T-helper 17 cell (primary cell): ENCODE measurements around the gene MAIP1. TPM values are rescaled to one million over a fixed set of nuclear protein-coding genes. Genes with fewer than 3 reads are reported as not detected.

ENCODE experiments used
- ATAC-seq: fragments of 150-1000 bp; cut with Tn5 transposase; 2 replicates; pipeline ENCODE4 v1.10.0; 2021; ENCODE audit warnings: mild to moderate bottlenecking, moderate library complexity
- DNase-seq, 3 donors: peaks; one replicate each; pipeline versions ENCODE4 v3.0.0 to v3.0.0-alpha.2; 2020 to 2021
- H3K9me3 ChIP-seq: one replicate; pipeline ENCODE4 v1.7.0; 2013; ENCODE audit warnings: low read length, mild to moderate bottlenecking; ENCODE audit not compliant: control insufficient read depth, poor library complexity, severe bottlenecking
- H3K27ac Mint-ChIP-seq: one replicate; pipeline ENCODE4 v1.8.0; 2022; ENCODE audit warnings: mild to moderate bottlenecking, moderate library complexity, mixed read lengths
- H3K27me3 Mint-ChIP-seq: one replicate; pipeline ENCODE4 v1.8.0; 2022; ENCODE audit warnings: mixed read lengths
- H3K36me3 Mint-ChIP-seq: one replicate; pipeline ENCODE4 v1.8.0; 2022; ENCODE audit warnings: low read depth, mixed read lengths
- H3K4me1 Mint-ChIP-seq: one replicate; pipeline ENCODE4 v1.8.0; 2022; ENCODE audit warnings: mild to moderate bottlenecking, mixed read lengths
- H3K4me3 Mint-ChIP-seq: one replicate; pipeline ENCODE4 v1.8.0; 2022; ENCODE audit warnings: mild to moderate bottlenecking, moderate library complexity, mixed read lengths
- total RNA-seq, 4 donors: library from RNA in 2 of 4; stranded (reverse) in 2 of 4; gene quantifications; one replicate each; pipeline ENCODE4 v1.2.3 and lab custom pipeline; 2022 to 2026

MAIP1 gene
- total RNA-seq, 2 donors from 2014 or later = 19.8 to 29.4 TPM

DNA sequence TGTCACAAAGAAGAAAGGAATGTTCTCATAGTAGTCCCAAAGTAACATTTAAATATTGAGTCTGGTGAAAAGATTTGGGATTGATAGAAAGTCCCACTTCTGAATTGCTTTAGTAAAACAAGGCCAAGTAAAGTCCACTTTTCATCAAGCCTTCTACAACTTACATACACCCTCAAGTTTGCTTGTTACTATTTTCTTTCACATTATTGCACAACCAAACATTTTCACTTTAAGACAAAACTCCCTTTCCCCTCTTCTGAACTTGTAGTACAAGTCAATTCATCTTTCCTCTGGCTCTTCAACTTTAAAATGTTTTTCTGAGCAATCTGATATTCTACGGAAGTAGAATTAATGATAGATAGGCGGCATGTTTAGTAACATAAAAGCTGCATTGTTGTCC is 11.0 kb downstream of the MAIP1 start:
- DNase-seq (no peak), ATAC-seq (no peak)
- H3K4me1 Mint-ChIP-seq = peaks cover 2% of the 10 kb centered on the region
- H3K36me3 Mint-ChIP-seq = peaks cover 9% of the 10 kb centered on the region
- no peak overlapping the region for H3K4me3 Mint-ChIP-seq
- H3K27ac Mint-ChIP-seq = no peak overlapping the region
- no peaks in the 10 kb centered on the region for H3K9me3 ChIP-seq
- H3K27me3 Mint-ChIP-seq = no peaks in the 10 kb centered on the region

DNA sequence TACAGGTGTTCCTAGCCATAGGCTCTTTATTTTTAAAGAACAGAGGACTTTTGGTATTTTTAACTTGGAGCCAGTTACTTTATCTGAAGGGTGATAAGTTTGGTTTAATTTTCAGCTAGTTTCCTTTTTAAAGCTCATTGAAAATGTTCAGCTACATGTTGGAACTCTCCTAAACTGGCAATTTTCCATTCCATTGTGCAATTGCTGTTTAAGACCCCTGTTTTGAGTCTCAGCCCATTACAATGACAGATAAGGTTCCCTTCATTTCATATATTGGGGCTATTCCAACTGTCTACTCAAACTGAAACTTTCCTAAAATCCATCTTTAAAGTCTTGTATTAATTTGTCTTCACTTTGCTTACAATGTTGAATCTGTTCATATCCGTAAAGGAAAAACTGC is 11.6 kb downstream of the MAIP1 start:
- H3K4me1 Mint-ChIP-seq = no peaks in the 10 kb centered on the region
- H3K9me3 ChIP-seq = no peaks in the 10 kb centered on the region
- peaks cover 6% of the 10 kb centered on the region for H3K36me3 Mint-ChIP-seq
- no peak for DNase-seq
- ATAC-seq = no peak
- no peaks in the 10 kb centered on the region for H3K27me3 Mint-ChIP-seq
- no peak overlapping the region for H3K4me3 Mint-ChIP-seq
- H3K27ac Mint-ChIP-seq = peak overlapping the region; percentile 37

DNA sequence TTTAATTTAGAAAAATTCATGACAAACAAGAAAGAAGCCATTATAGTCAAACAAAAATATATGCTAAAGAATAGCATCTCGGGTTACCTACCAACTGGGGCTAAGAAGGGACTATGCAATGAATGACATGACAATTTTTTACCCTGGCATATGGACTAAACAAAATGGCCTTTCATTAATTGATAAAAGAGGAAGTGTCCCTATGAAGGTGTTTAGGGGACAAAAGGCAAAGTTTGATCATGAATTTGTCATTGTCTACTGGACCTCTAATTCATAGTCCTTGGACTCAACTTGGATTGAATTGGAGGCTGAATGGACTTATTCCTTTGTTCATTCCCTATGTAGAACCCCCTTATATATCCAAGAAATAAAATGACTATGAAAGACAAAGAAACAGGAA is 12.7 kb downstream of the MAIP1 start:
- no peak for DNase-seq

DNA sequence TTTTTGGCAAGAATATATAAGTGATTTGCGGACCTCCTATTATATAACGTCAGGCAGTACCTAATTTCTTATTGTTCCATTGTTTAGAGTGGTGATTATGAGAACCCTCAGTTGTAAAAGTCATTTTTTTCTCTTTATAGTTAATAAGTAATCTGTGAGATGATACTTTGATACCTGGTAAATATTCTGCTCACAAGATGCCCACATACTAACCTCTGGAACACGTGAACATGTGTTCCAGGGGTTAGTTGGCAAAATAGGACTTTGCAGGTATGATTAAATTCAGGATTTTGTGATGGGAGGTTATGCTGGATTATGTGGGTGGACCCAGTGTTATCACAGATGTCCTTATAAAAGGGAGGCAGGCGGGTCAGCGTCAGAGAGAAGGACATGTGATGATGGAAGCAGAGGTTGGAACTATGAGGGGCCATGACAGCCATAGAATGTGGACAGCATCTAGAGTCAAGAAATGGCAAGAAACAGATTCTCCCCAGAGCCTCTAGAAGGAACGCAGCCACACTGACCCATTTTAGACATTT is 16.8 kb downstream of the MAIP1 start:
- ATAC-seq = no peak
- peaks cover 3% of the 10 kb centered on the region for H3K36me3 Mint-ChIP-seq
- H3K9me3 ChIP-seq = no peaks in the 10 kb centered on the region
- DNase-seq = no peak
- H3K4me3 Mint-ChIP-seq = no peak overlapping the region
- no peak overlapping the region for H3K27ac Mint-ChIP-seq
- no peaks in the 10 kb centered on the region for H3K27me3 Mint-ChIP-seq
- no peaks in the 10 kb centered on the region for H3K4me1 Mint-ChIP-seq

More for the DNA sequence above, 12.7 kb downstream of the MAIP1 start:
- no peaks in the 10 kb centered on the region for H3K9me3 ChIP-seq
- Mint-ChIP-seq H3K27me3 (no peaks in the 10 kb centered on the region), H3K27ac (no peak overlapping the region), H3K36me3 (peaks cover 2% of the 10 kb centered on the region), H3K4me1 (no peaks in the 10 kb centered on the region), H3K4me3 (no peak overlapping the region)
- ATAC-seq = no peak

DNA sequence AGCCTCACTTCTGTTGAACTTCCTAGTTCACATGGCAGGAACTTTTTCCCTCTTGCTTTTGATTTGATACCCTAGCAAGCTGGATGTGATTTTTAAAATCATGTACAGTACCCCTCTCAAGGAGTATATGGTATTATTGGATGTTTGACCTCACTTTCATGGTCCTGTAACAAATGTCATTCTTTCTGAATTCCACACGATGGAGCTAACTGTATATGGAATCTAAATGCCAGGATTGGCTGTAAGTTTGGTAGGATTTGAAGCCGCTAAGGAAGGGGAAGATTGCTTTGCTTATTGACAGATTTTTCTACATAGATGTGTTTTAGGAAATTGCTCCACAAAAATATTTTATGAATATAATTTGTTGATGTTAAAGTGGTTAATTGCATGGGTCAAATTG is 18.3 kb downstream of the MAIP1 start:
- no peak for DNase-seq
- no peak for ATAC-seq
- H3K4me3 Mint-ChIP-seq = no peak overlapping the region
- H3K27me3 Mint-ChIP-seq = no peaks in the 10 kb centered on the region
- H3K27ac Mint-ChIP-seq = no peak overlapping the region
- H3K4me1 Mint-ChIP-seq = peaks cover 6% of the 10 kb centered on the region
- H3K36me3 Mint-ChIP-seq = peaks cover 3% of the 10 kb centered on the region
- H3K9me3 ChIP-seq = no peaks in the 10 kb centered on the region

DNA sequence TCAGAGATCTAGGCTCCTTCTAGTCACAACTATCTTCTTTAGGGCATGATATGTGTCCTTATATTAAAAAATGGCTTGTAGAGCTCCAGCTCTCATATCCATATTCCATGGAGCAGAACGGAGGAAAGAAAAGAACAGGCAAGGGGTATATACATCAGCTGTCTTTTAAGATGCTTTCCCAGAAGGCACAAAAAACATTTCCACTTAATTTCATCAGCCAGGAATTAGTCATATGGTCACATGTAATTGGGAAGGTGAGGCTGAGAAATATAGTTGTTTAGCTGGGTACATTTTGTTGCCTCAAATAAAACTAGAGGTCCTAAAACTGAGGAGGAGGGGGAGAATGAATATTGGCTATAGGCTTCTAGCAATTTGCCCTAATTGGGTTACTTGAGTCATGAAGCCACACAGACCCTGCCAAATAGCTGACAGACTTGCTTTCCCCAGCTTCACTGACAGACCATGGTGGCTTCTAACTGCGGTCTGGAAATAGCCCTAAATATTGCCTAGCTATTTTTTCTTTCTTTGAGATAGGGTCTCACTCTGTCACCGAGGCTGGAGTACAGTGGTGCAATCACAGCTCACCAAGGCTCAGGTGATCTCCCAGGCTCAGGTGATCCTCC is 20.0 kb downstream of the MAIP1 start:
- peaks cover 3% of the 10 kb centered on the region for H3K36me3 Mint-ChIP-seq
- no peak overlapping the region for H3K27ac Mint-ChIP-seq
- no peaks in the 10 kb centered on the region for H3K9me3 ChIP-seq
- H3K4me1 Mint-ChIP-seq = peaks cover 13% of the 10 kb centered on the region
- ATAC-seq = no peak
- H3K4me3 Mint-ChIP-seq = peak overlapping the region; percentile 39
- H3K27me3 Mint-ChIP-seq = no peaks in the 10 kb centered on the region
- DNase-seq = no peak

DNA sequence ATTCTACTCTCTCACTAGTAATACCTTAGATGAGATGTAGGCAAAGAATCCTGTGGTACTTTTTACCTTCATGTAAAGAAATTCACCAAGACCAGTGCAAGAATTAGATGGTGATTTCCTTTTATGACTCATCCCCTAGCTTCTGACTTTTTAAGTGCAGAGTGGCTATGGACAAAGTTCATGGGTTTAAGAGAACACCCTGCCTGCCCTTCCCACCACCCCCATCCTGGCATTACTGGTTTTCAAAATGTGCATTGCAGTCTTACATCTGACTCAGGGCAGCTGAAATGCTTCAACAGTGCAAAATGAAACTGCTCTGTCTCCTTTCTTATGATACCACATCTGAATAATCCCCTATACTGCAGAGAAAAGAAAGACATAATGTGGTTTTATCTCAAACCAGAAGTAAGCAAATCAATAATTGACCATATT is 22.6 kb downstream of the MAIP1 start:
- H3K4me3 Mint-ChIP-seq = no peak overlapping the region
- H3K27me3 Mint-ChIP-seq = peaks cover 5% of the 10 kb centered on the region
- peaks cover 3% of the 10 kb centered on the region for H3K36me3 Mint-ChIP-seq
- H3K4me1 Mint-ChIP-seq = peaks cover 16% of the 10 kb centered on the region
- no peak for DNase-seq
- H3K9me3 ChIP-seq = no peaks in the 10 kb centered on the region
- ATAC-seq = no peak
- no peak overlapping the region for H3K27ac Mint-ChIP-seq

DNA sequence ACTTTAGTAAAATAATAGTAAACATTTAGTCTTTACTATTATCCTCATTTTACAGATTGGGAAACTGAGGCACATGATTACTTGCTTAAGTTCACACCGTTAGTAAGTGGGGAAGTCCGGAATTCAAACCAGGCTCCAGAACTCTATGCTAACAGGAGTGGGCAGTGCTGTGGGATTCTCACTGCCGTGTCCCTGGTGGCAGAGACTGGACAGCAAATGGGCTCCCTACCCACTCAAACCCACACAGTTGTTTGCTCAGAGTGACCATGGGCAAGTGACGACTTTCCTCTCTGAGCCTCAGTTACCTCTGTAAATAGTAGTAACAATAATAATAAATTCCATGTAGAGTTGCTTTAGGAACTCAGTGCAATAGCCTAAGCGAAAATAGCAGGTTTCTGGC is 24.0 kb downstream of the MAIP1 start:
- DNase-seq (no peak), ATAC-seq (no peak)
- Mint-ChIP-seq H3K27ac (no peak overlapping the region), H3K4me3 (no peak overlapping the region), H3K36me3 (peaks cover 3% of the 10 kb centered on the region), H3K4me1 (peaks cover 16% of the 10 kb centered on the region), H3K27me3 (peaks cover 5% of the 10 kb centered on the region)
- H3K9me3 ChIP-seq = no peaks in the 10 kb centered on the region

DNA sequence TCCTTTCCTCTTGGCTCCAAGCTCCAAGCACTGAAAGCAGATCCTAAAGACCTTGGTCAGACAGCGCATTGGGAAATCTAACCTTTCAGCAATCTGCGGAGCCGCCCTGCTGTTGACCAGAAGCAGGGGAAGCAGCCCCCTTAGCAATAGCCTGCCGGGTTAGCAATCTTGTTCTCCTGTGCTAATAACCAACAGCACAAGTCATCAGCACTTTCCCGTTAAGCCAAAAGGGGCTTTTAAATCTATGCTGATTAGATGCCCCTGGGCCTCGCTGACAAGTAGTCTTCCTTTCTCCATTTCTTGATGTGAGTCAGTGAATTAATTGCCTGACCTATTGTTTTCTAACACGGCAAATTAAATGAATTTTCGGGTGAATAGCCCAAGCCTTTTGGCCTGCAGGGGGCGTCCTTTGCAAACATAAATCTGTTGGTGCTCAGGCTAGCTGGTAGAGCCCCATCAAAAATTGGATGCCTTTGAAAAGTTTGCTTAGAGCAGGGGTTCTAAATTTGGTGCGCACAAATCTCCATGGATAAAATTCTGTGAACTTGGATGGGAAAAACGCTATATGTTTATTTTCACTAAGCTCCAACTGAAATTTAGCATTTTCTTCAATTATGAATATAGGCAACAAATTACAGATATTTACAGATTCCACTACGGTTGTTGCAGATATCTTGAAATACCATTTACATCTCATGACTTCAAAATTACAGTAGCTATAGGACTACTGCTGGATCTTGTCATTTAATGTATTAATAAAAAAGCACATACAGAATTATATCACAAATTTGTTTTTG is 24.6 kb downstream of the MAIP1 start:
- ATAC-seq = peak; percentile 73
- no peaks in the 10 kb centered on the region for H3K9me3 ChIP-seq

DNA sequence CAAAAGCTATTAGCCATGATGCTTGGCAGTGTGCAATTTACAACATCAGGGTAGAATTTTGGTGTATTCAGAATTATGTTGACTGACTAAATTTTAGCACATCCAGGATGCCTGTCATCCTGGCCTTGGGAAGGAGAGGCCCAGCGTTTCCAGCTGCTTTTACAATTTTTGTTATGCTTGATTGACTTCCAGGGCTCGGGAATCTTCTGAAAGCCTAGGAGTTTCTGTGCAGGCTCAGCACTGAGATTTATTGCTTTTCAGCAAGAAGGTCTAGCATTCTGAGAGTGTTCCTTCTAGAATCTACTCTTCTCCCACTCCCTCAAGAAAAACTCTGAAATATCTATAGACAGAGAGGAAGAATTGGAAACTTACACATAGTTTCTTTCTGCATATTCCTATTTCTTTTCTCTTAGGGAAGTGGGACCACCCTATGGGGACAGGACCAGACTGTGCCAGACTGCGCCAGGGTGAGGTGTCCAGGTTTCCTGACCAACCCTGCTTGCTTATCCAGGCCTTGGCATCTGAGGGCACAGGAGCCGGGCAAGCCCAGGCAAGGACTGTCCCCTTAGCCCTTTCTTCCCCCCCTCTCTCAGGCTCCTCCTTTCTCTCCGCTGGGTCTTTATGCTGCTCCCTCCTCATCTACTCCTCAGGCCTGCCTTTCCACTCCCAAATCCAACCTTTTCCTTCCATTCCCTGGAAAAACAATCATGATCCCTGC is 26.9 kb downstream of the MAIP1 start:
- no peaks in the 10 kb centered on the region for H3K9me3 ChIP-seq
- ATAC-seq = no peak
- Mint-ChIP-seq H3K27me3 (peaks cover 5% of the 10 kb centered on the region), H3K36me3 (no peaks in the 10 kb centered on the region), H3K4me1 (peaks cover 19% of the 10 kb centered on the region), H3K4me3 (no peak overlapping the region), H3K27ac (peak overlapping the region; percentile 32)
- DNase-seq = no peak

More for the DNA sequence above, 24.6 kb downstream of the MAIP1 start:
- peaks cover 3% of the 10 kb centered on the region for H3K36me3 Mint-ChIP-seq
- peak; percentile 62 to 80 (median 68) for DNase-seq
- H3K27ac Mint-ChIP-seq = peak overlapping the region; percentile 45
- H3K4me3 Mint-ChIP-seq = no peak overlapping the region
- peaks cover 16% of the 10 kb centered on the region for H3K4me1 Mint-ChIP-seq
- H3K27me3 Mint-ChIP-seq = peaks cover 5% of the 10 kb centered on the region

DNA sequence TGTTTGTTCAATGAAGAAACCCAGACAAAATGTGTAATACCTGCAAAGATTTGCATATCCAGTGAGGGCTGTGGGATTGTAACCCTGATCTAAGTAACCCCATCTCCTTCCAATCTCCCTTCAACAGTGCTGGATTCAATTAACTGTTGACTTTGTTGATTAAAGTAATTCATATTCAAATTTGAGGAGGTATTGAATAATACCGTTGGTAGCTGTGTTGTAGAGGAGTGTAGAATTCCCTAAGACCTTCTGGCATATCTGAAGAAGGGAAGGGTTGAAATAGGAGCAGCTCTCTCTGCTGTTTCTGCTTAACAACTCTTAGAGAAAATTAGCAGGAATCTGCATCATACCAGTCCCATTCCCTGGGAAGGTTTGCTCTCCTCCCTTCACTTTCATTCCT is 28.2 kb downstream of the MAIP1 start:
- H3K4me3 Mint-ChIP-seq = no peak overlapping the region
- H3K9me3 ChIP-seq = no peaks in the 10 kb centered on the region
- peaks cover 14% of the 10 kb centered on the region for H3K4me1 Mint-ChIP-seq
- H3K27ac Mint-ChIP-seq = no peak overlapping the region
- ATAC-seq (no peak), DNase-seq (no peak)
- H3K36me3 Mint-ChIP-seq = no peaks in the 10 kb centered on the region
- peaks cover 5% of the 10 kb centered on the region for H3K27me3 Mint-ChIP-seq

DNA sequence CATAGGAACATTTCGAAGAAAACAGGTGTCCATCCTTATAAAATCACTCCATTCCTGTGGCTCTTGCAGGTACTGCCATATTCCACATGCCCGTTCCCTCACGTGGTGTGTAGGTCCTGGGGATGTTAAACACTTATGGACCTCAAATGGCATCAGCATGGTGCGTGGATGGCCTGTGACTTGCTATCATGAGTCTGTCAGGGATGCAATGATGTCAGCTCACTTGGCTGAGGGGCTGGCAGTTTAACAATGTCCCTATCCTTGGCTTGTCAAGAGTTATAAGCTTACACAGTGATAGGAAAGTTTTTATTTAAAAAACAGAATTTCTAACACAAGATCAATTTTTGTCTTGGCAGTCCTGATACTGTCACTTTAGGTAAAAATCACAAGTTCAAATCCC is 28.8 kb downstream of the MAIP1 start:
- no peak overlapping the region for H3K27ac Mint-ChIP-seq
- H3K27me3 Mint-ChIP-seq = peaks cover 7% of the 10 kb centered on the region
- no peaks in the 10 kb centered on the region for H3K36me3 Mint-ChIP-seq
- DNase-seq (no peak), ATAC-seq (no peak)
- H3K4me1 Mint-ChIP-seq = peaks cover 11% of the 10 kb centered on the region
- H3K4me3 Mint-ChIP-seq = no peak overlapping the region
- no peaks in the 10 kb centered on the region for H3K9me3 ChIP-seq

DNA sequence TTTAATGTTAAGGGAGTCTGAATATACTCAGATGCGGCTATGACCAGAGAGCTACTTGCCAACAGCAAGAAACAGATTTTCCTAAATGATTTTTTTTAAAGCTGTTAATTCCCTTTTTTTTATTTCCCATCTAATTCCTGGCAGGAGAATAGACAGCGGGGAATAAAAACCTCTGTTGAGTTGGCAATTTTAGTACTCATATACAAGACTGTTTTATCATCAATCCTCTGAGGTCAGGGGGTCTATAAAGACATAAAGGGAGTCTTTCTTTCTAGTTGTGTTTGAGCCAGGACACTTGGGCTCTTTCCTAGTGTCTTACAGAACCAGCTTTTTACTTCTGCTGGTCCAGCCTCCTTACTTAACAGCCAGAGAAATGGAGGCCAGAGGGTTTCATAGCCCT is 29.4 kb downstream of the MAIP1 start:
- Mint-ChIP-seq H3K4me1 (peaks cover 10% of the 10 kb centered on the region), H3K27me3 (peaks cover 10% of the 10 kb centered on the region), H3K4me3 (no peak overlapping the region), H3K27ac (no peak overlapping the region), H3K36me3 (no peaks in the 10 kb centered on the region)
- no peaks in the 10 kb centered on the region for H3K9me3 ChIP-seq
- no peak for DNase-seq
- ATAC-seq = no peak
